Colon (tissue), 2 donors: ENCODE results near the gene FAM83B.
A peak's percentile ranks its signal among the peaks of the same experiment; 100 is the strongest.
"Not testable (repeated sequence)": the region's sequence is repeated elsewhere in the genome, so short reads cannot be mapped to it uniquely, and the experiment has no call there.

Source experiments
- FAIRE-seq: peaks from 2 replicates; lab custom pipeline; 2012; peaks lifted over from hg19 to GRCh38; lab: Jason Lieb, UNC
- donor health status: control.
- donor health status: control.

The FAM83B gene

DNA sequence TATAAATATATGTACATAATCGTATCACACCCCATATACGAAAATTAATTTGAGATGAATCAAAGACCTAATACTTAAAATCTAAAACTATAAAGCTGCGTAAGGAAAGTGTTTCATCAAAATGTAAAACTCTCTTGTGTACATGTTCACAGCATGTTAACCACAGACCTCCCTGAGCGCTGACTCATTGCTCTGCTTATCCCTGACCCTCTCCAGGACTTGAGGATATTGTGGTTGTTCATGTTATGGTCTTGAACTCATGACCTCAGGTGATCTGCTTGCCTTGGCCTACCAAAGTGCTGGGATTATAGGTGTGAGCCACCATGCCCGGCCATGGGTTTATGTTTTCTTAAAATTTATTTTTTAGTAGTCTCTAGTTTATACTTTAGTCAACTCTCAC lies 14.2 kb downstream of the FAM83B start:
- FAIRE-seq = no peak

DNA sequence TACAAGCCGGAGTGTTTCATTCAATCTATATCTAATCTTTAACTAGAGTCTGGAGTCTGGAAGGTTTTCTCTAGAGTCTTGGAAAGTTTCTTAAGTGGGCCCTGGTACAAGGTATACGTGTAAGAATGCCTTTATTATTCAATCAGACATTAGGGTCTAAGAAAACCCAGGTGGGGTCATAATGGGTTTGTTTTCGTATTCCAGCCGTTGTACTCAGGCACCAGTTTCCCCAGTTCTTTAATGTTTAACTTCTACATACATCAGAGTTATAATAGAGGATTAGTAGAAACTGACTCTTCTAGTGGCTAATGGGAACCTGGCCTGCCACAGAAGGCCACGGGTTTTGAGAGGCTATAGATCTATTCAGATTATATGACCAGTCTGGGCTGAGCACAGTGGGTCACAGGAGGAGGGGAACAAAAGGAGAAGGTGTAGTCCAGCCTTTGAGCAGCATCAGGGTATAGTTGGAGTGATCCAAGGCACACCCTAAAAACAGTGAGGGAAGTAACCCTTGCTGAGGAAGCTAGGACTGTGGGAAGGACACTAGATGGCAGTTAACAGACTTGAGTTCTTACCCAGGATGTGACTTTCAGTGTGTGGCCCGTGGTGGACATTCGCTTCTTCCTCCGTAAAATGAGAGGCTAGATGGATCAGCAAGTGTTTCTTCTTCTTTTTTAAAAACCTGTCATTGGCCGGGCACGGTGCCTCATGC lies 15.5 kb downstream of the FAM83B start:
- no peak for FAIRE-seq

DNA sequence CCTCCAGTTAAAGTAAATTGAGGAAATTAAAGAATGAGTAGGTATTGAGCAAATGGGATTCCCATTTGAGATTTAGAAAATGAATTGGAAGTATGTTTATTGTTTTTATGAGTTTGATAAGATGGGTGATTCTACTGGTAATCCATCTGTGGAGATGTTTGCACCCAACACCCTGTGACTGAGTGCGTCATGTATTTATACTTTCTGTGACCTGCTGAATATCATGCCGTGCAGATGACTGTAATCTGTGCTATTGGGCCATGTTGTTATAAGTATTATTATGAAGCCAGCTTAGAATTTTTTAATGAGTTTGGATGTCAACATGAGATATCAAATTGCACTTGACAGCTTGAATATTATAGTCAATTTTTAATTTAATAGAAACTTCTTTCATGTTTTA lies 17.7 kb downstream of the FAM83B start:
- no peak for FAIRE-seq

DNA sequence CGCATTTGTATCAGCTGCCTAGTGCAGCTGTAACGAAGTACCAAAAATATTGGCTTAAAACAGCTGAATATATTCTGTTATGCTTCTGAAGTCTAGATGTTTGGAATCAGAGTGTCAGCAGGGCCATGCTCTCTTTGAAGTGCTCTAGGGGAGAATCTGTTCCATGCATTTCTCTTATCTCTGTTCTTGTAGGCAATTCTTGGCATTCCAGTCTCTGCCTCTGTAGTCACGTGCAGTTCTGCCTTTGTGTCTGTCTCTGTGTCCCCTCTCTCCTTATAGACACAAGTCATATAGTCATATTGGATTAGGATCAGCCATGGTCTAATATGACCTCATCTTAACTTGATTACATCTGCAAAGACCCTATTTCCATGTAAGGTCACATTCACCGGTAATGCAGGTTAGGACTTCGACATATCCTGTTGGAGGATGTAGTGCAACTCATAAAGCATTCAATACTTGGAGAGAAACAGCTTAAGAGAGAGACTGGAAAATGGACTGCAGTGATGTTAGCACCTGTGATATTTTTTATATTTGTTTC lies 18.6 kb downstream of the FAM83B start:
- no peak for FAIRE-seq

DNA sequence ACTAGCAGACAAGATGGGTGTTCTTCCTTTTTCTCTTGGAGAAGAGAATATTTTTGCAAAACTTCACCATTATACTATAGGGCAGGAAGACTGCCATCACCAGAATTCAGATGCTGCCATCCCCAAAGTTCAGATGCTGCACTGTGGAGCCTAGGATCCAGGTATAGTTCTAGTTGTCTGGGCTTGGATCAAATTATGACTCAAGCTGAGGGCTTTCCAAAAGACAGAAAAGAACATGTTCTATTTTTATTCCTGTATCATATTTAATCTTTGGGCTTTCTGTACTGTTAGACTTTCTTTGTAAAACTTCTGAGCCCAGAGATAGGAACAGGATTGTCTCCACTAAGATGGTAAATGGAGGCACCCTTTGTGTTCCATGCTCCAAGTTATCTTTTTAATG lies 22.0 kb downstream of the FAM83B start:
- no peak for FAIRE-seq

DNA sequence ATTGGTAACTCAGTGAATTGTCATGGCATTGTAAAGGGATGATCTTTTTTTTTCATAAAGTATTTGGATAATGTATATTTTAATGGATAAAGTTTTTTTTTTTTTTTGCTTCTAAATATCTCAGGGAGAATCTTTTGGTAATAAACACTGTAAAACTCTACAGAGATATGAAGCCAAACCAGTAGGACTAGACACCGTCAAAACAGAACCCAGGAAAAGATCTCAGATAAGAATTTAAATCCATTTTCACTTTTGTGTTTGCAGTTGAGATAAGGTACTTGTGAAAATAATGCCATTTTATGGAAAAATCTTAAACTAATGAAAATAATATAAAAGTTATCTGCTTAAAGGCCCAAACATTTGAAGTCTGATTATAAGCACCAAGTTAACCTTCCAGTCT lies 27.0 kb downstream of the FAM83B start:
- no peak for FAIRE-seq

DNA sequence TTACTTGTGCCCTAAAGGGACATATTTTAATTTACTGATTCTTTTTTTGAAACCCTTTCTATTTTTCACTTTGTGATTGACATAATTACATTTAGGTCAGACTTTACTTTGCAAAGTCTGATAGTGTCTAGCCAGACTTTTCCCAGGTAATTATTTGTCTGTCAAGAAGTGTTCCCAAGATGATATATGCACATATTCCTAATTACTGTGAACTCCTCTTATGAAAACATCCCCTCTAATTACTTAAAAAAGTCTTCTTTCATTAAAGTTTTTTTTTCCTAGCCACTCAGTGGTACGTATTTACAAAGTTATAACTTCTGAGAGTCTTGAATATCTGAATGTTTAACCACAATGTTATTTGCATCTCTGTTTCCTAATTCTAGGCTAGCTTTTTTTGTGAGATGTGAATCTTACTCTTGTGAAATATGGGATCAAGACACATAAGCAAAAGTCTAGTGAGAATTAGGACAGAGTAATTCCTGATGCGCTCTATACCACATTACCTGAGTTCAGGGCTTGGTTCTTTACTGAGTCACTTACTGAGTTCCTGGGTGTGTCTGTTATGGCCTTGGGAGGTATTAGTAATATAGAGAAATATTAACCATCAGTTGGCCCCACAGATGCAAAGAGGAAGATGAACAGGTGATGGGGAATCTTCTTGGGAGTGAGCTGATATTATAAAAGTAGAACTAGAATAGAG lies 27.9 kb downstream of the FAM83B start:
- no peak for FAIRE-seq

DNA sequence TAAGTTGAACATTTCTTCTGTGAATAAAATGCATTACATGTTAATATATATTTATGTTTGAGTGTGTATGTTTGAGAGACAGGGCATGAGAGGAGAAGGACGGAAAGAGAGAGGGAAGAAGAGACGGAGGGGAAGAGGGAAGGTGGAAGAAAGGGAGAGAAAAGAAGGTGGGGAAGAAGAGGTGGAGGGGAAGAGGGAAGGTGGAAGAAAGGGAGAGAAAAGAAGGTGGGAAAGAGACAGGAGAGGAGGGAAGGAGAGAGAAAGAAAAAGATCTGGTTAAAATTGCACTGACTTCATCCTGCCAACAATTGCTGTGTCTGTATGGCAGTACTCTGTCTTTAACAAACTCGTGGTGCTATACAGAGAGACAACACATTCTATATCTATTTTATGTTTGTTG lies 29.0 kb downstream of the FAM83B start:
- FAIRE-seq = no peak

DNA sequence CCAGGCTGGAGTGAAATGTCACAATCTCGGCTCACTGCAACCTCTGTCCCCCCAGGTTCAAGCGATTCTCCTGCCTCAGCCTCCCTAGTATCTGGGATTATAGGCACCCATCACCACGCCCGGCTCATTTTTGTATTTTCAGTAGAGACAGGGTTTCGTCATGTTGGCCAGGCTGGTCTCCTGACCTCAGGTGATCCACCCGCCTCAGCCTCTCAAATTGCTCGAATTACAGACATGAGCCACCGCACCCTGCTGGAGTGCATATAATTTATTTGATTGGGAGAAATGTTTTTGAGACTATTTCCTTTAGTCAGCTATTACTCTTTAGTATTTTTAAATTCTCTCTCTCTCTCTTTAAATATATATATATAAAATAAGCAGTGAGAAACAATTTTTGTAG lies 29.8 kb downstream of the FAM83B start:
- FAIRE-seq = no peak

DNA sequence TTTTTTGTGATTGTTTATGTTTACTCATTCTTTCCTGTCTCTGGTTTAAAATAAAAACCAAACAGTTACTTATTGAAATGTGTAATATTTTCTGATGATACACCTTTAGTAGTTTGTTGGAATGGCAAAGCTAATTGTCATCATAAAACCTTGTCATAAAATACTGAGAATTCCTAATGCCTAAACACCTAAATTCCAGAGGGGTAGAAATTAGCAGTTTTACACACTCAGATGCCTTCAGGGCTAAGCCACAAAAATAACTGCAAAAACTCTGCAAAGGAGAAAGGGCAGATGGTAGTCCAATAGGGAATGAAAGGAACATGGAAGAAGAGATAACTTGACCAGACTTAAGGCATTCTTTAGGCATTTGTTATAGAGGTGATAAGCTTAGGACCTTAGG lies 30.3 kb downstream of the FAM83B start:
- FAIRE-seq = no peak

DNA sequence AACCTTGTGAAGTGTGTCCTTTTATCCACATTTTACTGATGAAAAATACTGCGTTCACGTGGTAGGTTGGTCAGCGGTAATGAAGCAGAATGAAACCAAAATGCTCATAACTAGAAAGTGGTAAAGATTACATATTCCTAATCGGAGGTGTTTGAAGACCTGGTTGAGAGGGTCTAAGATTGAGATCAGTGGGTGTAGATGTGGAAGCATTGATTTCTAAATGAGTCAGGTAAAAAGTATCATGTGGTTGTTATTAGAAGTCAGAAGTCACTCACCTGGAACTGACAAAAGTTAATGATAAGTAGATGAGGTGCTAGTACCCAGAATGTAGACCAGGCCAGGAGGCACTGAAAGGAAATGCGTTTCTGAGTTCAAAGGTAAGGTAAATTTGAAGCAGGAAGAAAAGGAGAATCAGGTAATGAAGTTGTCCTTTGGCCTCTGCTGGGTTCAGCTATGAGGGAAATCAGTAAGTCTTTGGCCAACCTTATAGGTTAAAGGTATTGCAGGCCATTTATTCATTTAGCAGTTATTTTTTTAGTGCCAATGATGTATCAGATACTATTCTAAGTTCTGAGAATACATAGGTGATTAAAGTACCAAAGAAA lies 31.2 kb downstream of the FAM83B start:
- no peak for FAIRE-seq

DNA sequence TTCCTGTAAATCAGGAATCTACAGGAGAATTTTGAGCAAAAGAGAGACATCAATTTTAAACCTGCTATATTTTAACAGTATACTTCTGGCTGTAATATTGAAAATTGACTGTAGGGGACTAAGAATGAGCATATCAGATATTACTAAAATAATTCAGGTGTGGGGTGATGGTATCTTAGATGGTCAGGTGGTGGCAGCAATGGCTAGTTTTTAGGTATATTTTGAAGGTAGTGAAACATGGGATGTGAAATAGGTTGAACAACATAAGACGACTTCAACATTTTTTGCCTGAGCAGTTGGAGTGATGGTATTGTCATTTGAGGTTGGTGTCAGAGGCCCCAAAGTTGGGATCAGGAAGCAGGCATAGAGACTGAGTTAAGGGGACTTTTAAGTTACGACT lies 32.1 kb downstream of the FAM83B start:
- no peak for FAIRE-seq

DNA sequence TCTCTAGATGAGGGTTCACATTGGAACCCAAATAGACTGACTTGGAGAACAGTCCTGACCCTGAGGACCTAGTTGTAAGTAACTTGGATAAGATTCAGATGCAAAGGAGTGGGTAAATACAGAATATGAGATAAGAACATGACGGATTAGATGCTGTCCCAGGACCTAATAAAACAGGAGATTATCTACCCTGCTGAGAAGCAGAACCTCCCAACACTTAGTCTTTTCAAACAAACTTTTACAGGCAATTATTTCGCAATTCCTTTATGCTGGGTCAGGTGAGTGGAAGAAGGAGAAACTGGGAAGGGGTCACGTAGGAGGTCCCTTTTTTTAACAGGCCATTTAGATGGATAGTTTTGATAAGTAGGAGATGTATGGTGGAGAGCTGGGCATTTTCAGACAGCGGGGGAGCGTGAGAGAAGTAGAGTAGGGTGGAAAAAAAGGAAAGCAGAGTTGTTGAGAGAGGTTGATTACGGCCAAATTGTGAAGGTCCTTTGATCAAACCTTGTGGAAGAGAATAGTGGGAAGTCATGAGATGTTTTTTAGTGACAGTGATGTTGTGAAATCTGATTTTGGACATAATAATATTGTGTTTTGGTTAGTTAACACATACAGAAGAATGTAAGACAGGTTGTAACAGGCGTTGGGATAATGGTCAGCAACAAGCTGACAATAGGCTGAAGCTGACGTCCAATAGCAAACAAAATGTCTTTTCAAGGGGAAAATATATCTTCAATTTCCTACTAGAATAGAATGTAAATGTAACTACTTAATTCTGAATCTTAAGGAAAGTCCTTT lies 32.8 kb downstream of the FAM83B start:
- FAIRE-seq = no peak

DNA sequence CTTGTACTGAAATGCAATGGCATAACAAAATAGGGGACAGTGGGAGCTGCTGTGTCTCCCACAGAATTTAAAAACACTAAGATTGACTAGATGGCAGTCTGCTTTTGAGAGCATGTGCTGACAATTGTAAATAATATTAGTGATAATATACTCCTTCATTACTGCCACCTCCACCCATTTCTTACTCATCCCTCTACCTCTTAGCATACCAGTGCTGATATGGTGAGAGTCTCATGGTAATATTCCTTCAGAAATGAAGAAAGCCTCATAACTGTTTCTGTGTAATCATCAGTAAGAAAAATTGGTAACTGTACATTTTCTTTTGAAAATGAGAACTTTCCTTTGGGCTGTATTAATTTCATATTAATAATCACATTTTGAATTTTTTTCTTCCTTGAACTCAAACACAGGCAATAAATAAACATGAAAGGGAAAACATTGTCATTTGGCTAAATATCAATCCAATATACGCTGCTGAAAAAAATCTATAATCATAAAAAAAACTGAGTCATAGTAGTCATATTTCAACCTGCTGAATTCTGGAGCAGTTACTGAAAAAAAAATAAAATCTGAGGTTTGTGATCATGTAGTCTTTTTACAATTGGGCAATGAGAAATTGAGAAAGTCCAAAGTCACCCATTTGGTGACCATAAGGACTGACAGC lies 34.6 kb downstream of the FAM83B start:
- FAIRE-seq = no peak

DNA sequence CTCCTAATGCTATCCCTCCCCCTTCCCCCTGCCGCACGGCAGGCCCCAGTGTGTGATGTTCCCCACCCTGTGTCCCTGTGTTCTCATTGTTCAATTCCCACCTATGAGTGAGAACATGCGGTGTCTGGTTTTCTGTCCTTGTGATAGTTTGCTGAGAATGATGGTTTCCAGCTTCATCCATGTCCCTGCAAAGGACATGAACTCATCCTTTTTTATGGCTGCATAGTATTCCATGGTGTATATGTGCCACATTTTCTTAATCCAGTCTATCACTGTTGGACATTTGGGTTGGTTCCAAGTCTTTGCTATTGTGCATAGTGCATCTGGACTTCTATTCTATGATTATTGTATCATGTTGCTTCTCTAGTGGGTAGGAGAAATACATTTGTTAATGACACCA lies 35.3 kb downstream of the FAM83B start:
- FAIRE-seq = not testable (repeated sequence)

DNA sequence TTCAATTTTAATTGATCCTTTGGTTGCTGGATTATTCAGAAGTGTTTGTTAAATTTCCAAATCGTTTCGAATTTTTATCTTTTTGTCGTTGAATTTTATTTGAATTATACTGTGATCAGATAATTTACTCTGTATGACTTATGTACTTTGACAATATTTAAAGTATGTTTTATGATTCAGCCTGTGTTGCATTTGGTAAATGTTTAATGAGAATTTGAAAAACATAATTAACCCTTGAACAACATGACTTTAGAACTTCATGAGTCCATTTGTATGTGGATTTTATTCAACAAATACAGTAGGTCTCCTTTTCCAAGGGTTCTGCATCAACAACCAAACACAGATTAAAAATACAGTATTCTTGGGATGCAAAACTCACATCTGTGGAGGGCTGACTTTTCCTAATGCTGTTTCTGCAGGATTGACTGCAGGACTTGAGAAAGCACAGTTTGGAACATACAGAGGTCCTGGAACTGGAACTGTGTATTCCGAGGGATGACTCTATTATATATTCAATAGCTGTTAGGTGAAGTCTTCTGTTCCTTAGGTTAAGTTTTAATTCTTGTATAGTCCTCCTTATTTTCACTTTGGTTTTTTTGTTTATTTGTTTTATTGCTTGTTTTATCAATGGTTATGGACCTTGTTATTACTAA lies 40.5 kb downstream of the FAM83B start:
- FAIRE-seq = peak; percentile 93

DNA sequence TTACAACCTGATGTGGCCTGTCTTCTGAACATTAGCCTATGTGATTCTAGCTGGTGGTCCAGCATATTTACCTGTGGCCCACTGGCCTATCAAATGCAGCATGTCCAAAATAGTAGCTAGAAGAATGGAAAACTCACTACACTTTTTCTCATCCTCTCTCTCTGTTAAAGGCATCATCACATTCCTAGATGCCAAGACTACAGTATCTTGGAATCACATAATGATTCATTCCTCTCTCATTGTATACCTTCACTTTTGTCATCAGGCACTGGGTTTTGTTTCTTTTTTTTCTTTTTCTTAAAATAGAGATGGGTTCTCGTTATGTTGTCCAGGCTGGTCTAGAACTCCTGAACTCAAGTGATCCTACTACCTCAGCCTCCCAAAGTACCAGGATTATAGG lies 45.0 kb downstream of the FAM83B start:
- no peak for FAIRE-seq

DNA sequence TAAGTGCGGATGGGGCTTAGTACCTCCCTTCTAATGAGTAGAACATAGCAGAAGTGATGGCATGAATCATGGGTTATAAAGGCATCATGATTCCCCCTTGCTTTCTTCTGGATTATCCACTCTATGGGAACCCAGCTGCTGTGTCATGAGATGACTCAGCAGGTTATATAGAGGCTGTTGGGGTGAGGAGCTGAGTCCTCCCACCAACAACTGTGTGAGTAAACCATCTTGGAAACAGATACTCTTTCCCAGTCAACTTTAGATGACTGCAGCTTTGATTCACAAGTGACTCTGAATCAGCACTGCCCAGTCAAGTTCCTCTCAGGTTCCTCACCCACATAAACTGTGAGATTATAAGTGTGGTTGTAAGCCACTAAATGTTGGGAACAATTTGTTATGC lies 46.3 kb downstream of the FAM83B start:
- no peak for FAIRE-seq

DNA sequence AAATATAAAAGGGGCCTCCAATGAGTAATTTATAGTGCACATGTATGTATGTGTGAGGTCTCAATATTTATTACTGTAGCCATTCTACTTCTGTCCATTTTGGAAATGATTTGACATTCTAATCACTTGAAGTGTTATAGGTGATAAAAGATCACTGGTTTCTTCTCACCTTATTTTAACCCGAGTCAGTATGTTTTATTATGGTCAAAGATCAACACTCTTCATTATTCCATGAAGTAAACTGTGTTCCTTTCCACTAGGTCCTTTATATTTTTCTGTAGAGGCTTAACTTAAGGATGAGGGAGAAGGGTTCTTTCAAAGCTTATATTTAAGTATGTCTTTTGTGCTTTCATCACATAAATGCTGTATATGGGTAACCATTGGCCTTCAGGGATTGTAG lies 47.2 kb downstream of the FAM83B start:
- FAIRE-seq = peak; percentile 53

DNA sequence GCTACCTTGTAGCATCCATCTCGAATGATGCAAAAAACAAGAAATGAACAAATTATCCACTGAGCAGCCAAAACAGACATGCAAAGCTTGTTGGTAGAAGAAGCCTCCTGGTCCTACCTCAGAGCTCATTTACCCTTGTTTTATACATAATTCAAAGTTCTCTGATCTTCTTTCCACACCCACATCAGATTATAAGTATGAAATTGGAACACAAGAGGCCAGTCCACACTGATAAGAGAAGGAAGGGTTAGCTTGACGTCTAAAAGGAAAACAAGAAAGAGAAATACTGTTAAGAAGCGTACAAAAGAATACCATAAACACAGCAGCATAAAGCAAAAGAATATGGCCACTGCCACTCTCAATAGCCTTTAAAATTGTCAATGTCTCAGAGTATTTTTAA lies 49.7 kb downstream of the FAM83B start:
- FAIRE-seq = no peak

DNA sequence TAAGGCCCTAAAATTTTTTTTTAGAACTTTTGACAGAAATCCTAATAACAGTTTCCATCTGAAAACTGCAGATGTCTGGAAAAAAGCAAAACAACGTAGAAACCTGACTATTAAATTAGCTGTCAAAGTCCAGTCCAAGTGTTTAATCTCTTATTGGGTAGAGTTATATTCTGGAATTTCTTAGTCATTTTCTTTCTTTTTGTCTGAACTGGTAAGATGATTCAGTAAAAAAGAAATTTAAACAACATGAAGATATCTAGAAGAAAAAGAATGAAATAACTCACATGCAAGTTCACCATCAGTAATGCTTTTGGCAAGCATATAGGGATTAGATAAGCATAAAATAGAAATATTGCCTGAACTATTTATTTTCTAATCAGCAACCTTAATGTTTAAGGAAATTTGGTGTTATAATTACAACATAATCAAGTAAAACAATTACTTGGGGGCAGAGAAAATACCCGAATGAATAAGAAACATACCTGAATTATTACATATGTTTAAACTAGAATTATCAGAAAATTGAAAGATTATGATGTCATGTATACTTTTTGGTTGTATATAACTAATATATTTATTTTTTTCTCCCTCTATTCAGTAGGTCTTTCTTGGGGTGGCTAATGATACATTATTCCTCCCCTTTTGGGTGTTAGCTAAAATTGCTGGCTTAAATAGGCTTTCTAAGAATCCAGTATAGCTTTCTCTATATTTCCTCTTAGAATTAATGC lies 51.1 kb downstream of the FAM83B start:
- FAIRE-seq = no peak
